ENCODE data around the gene FMN2. TPM values are rescaled to one million over a fixed set of nuclear protein-coding genes. Genes with fewer than 3 reads are reported as not detected.
"Not testable (repeated sequence)": the region's sequence is repeated elsewhere in the genome, so short reads cannot be mapped to it uniquely, and the experiment has no call there.

FMN2 gene
- polyA plus RNA-seq, 3 donors: not detected

DNA sequence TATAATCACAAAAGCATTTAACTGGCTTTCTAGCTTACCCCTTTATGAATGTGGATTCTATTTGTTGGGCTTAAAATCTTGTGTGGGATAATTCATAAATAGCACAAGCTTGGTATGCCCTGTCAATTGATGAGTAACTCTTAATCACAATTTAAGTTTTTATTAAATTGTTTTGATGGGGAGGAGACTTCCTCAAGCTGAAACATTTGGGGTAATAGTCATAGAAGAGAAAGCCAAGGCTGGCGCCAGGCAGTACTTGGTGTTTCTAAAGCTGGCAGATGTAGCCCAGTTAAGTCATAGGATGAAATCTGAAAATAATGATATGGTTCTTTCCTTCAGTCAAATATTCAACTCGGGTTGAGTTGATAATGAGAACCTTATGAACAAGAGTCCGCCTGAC lies 167.2 kb downstream of the FMN2 start:
- no peak overlapping the region for H3K4me3 Mint-ChIP-seq
- Histone ChIP-seq H3K4me1 (ENCODE audit: control insufficient read depth in 1 of 2, insufficient read depth in 2 of 2, low read length in 2 of 2) (no peaks in the 10 kb centered on the region), H3K9me3 (replicated peaks in 1 of 2; ENCODE audit: control insufficient read depth in 1 of 2, insufficient read depth in 1 of 2, low read length in 2 of 2) (peaks cover 7 to 13% of the 10 kb centered on the region in 2 donors), H3K79me2 (ENCODE audit: insufficient read depth, low read length) (no peaks in the 10 kb centered on the region), H3K27ac (ENCODE audit: low read depth in 1 of 2, low read length in 2 of 2) (no peak overlapping the region), H3K27me3 (ENCODE audit: control insufficient read depth in 2 of 2, insufficient read depth in 2 of 2, low read length in 2 of 2) (no peaks in the 10 kb centered on the region), H3K36me3 (replicated peaks in 1 of 2; ENCODE audit: control insufficient read depth in 1 of 2, insufficient read depth in 2 of 2, low read length in 2 of 2) (no peaks in the 10 kb centered on the region), H3K9ac (ENCODE audit: insufficient read depth, low read length, poor library complexity, severe bottlenecking) (no peak overlapping the region), H3K4me3 (replicated peaks in 1 of 3; ENCODE audit: low read depth in 2 of 3, low read length in 3 of 3) (no peak overlapping the region), H4K20me1 (ENCODE audit: insufficient read depth, low read length) (no peaks in the 10 kb centered on the region), H3K4me2 (replicated peaks; ENCODE audit: extremely low read depth, low read length, poor library complexity, severe bottlenecking) (no peak overlapping the region), H2AFZ (ENCODE audit: insufficient read depth, low read depth, low read length, poor library complexity, severe bottlenecking) (no peak overlapping the region)
- no peaks in the 10 kb centered on the region for H3K36me3 Mint-ChIP-seq
- intact Hi-C loops (cut with micrococcal nuclease): no loop called here
- no peaks in the 10 kb centered on the region for H3K4me1 Mint-ChIP-seq
- TF ChIP-seq, protein P1, sequence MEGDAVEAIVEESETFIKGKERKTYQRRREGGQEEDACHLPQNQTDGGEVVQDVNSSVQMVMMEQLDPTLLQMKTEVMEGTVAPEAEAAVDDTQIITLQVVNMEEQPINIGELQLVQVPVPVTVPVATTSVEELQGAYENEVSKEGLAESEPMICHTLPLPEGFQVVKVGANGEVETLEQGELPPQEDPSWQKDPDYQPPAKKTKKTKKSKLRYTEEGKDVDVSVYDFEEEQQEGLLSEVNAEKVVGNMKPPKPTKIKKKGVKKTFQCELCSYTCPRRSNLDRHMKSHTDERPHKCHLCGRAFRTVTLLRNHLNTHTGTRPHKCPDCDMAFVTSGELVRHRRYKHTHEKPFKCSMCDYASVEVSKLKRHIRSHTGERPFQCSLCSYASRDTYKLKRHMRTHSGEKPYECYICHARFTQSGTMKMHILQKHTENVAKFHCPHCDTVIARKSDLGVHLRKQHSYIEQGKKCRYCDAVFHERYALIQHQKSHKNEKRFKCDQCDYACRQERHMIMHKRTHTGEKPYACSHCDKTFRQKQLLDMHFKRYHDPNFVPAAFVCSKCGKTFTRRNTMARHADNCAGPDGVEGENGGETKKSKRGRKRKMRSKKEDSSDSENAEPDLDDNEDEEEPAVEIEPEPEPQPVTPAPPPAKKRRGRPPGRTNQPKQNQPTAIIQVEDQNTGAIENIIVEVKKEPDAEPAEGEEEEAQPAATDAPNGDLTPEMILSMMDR (IDR thresholded peaks at IDR 0.05): no peak
- no peak overlapping the region for H3K27ac Mint-ChIP-seq
- H3K9me3 Mint-ChIP-seq: peaks cover 4 to 17% (median 8%) of the 10 kb centered on the region in 7 donors
- no peaks in the 10 kb centered on the region for H3K27me3 Mint-ChIP-seq (ENCODE audit: low read depth in 3 of 3)
- DNase-seq: no peak
- 100% methylated on average over 1 of the region's 3 CpGs for WGBS (ENCODE audit: insufficient coverage)

DNA sequence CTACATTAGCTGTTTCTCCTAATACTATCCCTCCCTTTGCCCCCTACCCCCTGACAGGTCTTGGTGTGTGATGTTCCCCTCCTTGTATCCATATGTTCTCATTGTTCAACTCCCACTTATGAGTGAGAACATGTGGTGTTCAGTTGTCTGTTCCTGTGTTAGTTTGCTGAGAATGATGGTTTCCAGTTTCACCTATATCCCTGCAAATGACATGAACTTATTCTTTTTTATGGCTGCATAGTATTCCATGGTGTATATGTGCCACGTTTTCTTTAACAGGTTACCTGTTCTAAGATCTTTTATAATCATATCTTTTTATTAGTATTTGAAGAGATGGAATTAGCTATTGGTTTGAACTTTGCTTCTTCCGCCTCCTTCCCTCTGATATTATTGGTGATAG lies 172.8 kb downstream of the FMN2 start:
- H3K36me3 ChIP-seq (replicated peaks in 1 of 2; ENCODE audit: control insufficient read depth in 1 of 2, insufficient read depth in 2 of 2, low read length in 2 of 2); H2AFZ ChIP-seq (ENCODE audit: insufficient read depth, low read depth, low read length, poor library complexity, severe bottlenecking); DNase-seq; H3K27me3 ChIP-seq (ENCODE audit: control insufficient read depth in 2 of 2, insufficient read depth in 2 of 2, low read length in 2 of 2); H3K4me3 Mint-ChIP-seq; H3K9me3 Mint-ChIP-seq; intact Hi-C loops (cut with micrococcal nuclease); H3K27me3 Mint-ChIP-seq (ENCODE audit: low read depth in 3 of 3); H3K79me2 ChIP-seq (ENCODE audit: insufficient read depth, low read length); H3K9me3 ChIP-seq (replicated peaks in 1 of 2; ENCODE audit: control insufficient read depth in 1 of 2, insufficient read depth in 1 of 2, low read length in 2 of 2); H4K20me1 ChIP-seq (ENCODE audit: insufficient read depth, low read length); H3K4me2 ChIP-seq (replicated peaks; ENCODE audit: extremely low read depth, low read length, poor library complexity, severe bottlenecking); H3K27ac Mint-ChIP-seq; H3K27ac ChIP-seq (ENCODE audit: low read depth in 1 of 2, low read length in 2 of 2); H3K4me3 ChIP-seq (replicated peaks in 1 of 3; ENCODE audit: low read depth in 2 of 3, low read length in 3 of 3); H3K36me3 Mint-ChIP-seq; H3K4me1 Mint-ChIP-seq; H3K4me1 ChIP-seq (ENCODE audit: control insufficient read depth in 1 of 2, insufficient read depth in 2 of 2, low read length in 2 of 2); H3K9ac ChIP-seq (ENCODE audit: insufficient read depth, low read length, poor library complexity, severe bottlenecking): not testable (repeated sequence)
- WGBS (ENCODE audit: insufficient coverage): no CpG with 5 or more reads among the region's 2 CpGs
